T-helper 2 cell treated with Interferon-gamma antibody and Interleukin-4, amounts not matched to agents 5 μg/mL and 100 μg/mL, for 36 hours (primary cell): ENCODE measurements around the gene DPH2.

Experiments
- DNase-seq: peaks from one replicate; pipeline ENCODE4 v3.0.0; 2021; ENCODE audit warnings: low spot score
- H3K27ac Mint-ChIP-seq: one replicate; pipeline ENCODE4 v1.8.0; 2021; ENCODE audit warnings: mild to moderate bottlenecking, mixed read lengths
- H3K27me3 Mint-ChIP-seq: one replicate; pipeline ENCODE4 v1.8.0; 2021; ENCODE audit warnings: low read depth, mixed read lengths
- H3K36me3 Mint-ChIP-seq: one replicate; pipeline ENCODE4 v1.8.0; 2021; ENCODE audit warnings: low read depth, mixed read lengths
- H3K4me1 Mint-ChIP-seq: one replicate; pipeline ENCODE4 v1.8.0; 2021; ENCODE audit warnings: low read depth, mixed read lengths
- H3K4me3 Mint-ChIP-seq: one replicate; pipeline ENCODE4 v1.8.0; 2022; ENCODE audit warnings: mild to moderate bottlenecking, moderate library complexity, mixed read lengths
- H3K9me3 Mint-ChIP-seq: one replicate; pipeline ENCODE4 v1.8.0; 2021; ENCODE audit warnings: mixed read lengths

DPH2 gene

GRCh38 chr1:43952731-43953346, 17.0 kb upstream of the DPH2 start:
- Mint-ChIP-seq H3K27me3 (no peaks in the 10 kb centered on the region), H3K9me3 (no peaks in the 10 kb centered on the region), H3K4me3 (no peak overlapping the region), H3K27ac (no peak overlapping the region), H3K4me1 (peaks cover 19% of the 10 kb centered on the region), H3K36me3 (peaks cover 2% of the 10 kb centered on the region)
- no peak for DNase-seq

DNA sequence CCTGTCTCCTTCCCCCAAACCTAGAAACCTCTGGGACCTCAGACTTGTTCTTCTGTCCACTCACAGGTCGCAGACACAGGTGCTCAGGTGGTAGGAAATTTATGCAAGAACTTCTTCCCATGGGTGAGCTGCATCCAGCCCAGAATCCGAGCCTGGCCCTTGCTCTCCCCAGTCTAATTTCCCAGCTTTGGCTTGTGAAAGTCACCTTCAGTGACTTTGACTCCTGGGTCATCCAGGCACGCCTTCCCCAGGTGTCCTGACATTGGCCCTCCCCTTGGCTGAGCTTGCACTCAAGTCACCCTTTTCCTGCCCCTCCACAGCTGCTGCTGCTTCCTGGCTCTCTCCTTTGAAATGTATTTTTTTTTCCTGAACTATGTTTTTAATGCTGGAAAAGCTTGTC, 16.4 kb upstream of the DPH2 start:
- Mint-ChIP-seq H3K4me1 (peaks cover 13% of the 10 kb centered on the region), H3K4me3 (no peak overlapping the region), H3K9me3 (no peaks in the 10 kb centered on the region), H3K36me3 (peaks cover 2% of the 10 kb centered on the region), H3K27me3 (no peaks in the 10 kb centered on the region), H3K27ac (no peak overlapping the region)
- DNase-seq, result no peak

DNA sequence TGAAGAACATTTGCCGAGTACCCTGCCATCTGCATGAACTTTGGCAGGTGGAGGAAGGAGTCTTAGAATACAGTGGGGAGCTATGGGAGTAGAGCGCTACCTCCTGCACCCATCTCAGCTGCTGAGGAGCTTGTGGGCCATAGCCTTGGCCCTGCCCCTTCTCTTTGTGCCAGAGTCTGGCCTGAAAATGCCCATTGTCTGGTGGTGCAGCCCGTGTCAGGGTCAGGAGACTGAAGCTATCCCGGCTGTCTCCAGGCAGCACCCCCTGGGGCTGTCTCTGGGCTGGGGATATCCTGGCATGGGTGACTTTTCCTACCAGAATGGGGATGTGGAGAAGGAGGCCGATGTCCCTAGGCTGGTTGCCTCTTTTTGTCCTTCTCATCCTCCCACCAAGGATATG, 15.8 kb upstream of the DPH2 start:
- no peak for DNase-seq
- H3K36me3 Mint-ChIP-seq, result peaks cover 2% of the 10 kb centered on the region
- no peaks in the 10 kb centered on the region for H3K27me3 Mint-ChIP-seq
- peaks cover 7% of the 10 kb centered on the region for H3K4me1 Mint-ChIP-seq
- no peaks in the 10 kb centered on the region for H3K9me3 Mint-ChIP-seq
- H3K4me3 Mint-ChIP-seq, result no peak overlapping the region
- H3K27ac Mint-ChIP-seq, result no peak overlapping the region

GRCh38 chr1:43956234-43956633, 13.6 kb upstream of the DPH2 start:
- DNase-seq, result no peak
- no peaks in the 10 kb centered on the region for H3K9me3 Mint-ChIP-seq
- H3K27ac Mint-ChIP-seq, result no peak overlapping the region
- no peak overlapping the region for H3K4me3 Mint-ChIP-seq
- no peaks in the 10 kb centered on the region for H3K27me3 Mint-ChIP-seq
- peaks cover 2% of the 10 kb centered on the region for H3K36me3 Mint-ChIP-seq
- no peaks in the 10 kb centered on the region for H3K4me1 Mint-ChIP-seq

- no peak overlapping the region for H3K4me3 Mint-ChIP-seq
- H3K4me1 Mint-ChIP-seq, result no peaks in the 10 kb centered on the region
- no peak overlapping the region for H3K27ac Mint-ChIP-seq
- no peaks in the 10 kb centered on the region for H3K9me3 Mint-ChIP-seq
- H3K27me3 Mint-ChIP-seq, result no peaks in the 10 kb centered on the region
- peaks cover 2% of the 10 kb centered on the region for H3K36me3 Mint-ChIP-seq
- no peak for DNase-seq
Measured at GRCh38 chr1:43957407-43958040, 12.3 kb upstream of the DPH2 start.

- H3K4me1 Mint-ChIP-seq, result no peaks in the 10 kb centered on the region
- no peaks in the 10 kb centered on the region for H3K9me3 Mint-ChIP-seq
- peaks cover 2% of the 10 kb centered on the region for H3K36me3 Mint-ChIP-seq
- H3K4me3 Mint-ChIP-seq, result no peak overlapping the region
- no peak for DNase-seq
- H3K27me3 Mint-ChIP-seq, result no peaks in the 10 kb centered on the region
- H3K27ac Mint-ChIP-seq, result no peak overlapping the region
Measured at GRCh38 chr1:43958351-43959255, 11.2 kb upstream of the DPH2 start.

- Mint-ChIP-seq H3K4me1 (no peaks in the 10 kb centered on the region), H3K36me3 (peaks cover 2% of the 10 kb centered on the region), H3K9me3 (no peaks in the 10 kb centered on the region), H3K27ac (no peak overlapping the region), H3K4me3 (no peak overlapping the region), H3K27me3 (no peaks in the 10 kb centered on the region)
- DNase-seq, result no peak
Measured at GRCh38 chr1:43960798-43961197, 9.0 kb upstream of the DPH2 start.

- Mint-ChIP-seq H3K9me3 (no peaks in the 10 kb centered on the region), H3K27me3 (no peaks in the 10 kb centered on the region), H3K36me3 (peaks cover 2% of the 10 kb centered on the region), H3K4me3 (no peak overlapping the region), H3K27ac (no peak overlapping the region), H3K4me1 (no peaks in the 10 kb centered on the region)
- DNase-seq, result no peak
Measured at GRCh38 chr1:43961692-43962091, 8.1 kb upstream of the DPH2 start.

- H3K4me1 Mint-ChIP-seq, result no peaks in the 10 kb centered on the region
- H3K36me3 Mint-ChIP-seq, result peaks cover 2% of the 10 kb centered on the region
- no peaks in the 10 kb centered on the region for H3K27me3 Mint-ChIP-seq
- no peak overlapping the region for H3K4me3 Mint-ChIP-seq
- DNase-seq, result no peak
- H3K9me3 Mint-ChIP-seq, result no peaks in the 10 kb centered on the region
- H3K27ac Mint-ChIP-seq, result no peak overlapping the region
Measured at GRCh38 chr1:43962324-43962723, 7.5 kb upstream of the DPH2 start.

DNA sequence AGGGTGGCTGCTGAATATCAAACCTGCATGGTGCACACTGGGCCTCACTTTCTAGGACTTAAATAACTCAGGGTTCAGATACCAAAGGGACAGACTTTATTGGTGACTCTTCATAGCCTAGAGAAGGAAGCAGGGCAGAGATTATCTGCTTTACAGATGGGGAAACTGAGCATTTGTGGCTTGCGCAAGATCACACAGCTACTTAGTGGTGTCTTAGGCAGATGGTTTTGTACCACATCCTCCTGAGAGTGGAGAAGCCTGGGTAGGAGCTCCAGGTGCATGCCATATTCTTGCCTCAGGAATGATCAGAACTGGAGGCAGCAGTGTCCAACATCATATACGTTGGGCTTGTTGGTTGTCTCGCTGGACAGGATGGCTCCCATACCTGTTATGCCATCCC, 6.8 kb upstream of the DPH2 start:
- Mint-ChIP-seq H3K4me3 (no peak overlapping the region), H3K27me3 (no peaks in the 10 kb centered on the region), H3K9me3 (no peaks in the 10 kb centered on the region), H3K27ac (no peak overlapping the region), H3K4me1 (no peaks in the 10 kb centered on the region), H3K36me3 (peaks cover 2% of the 10 kb centered on the region)
- DNase-seq, result no peak

- no peaks in the 10 kb centered on the region for H3K4me1 Mint-ChIP-seq
- no peaks in the 10 kb centered on the region for H3K9me3 Mint-ChIP-seq
- no peak for DNase-seq
- no peak overlapping the region for H3K27ac Mint-ChIP-seq
- H3K4me3 Mint-ChIP-seq, result no peak overlapping the region
- peaks cover 2% of the 10 kb centered on the region for H3K36me3 Mint-ChIP-seq
- no peaks in the 10 kb centered on the region for H3K27me3 Mint-ChIP-seq
Measured at GRCh38 chr1:43963890-43964289, 5.9 kb upstream of the DPH2 start.

- H3K4me3 Mint-ChIP-seq, result no peak overlapping the region
- peaks cover 6% of the 10 kb centered on the region for H3K36me3 Mint-ChIP-seq
- H3K27ac Mint-ChIP-seq, result no peak overlapping the region
- H3K27me3 Mint-ChIP-seq, result no peaks in the 10 kb centered on the region
- peaks cover 9% of the 10 kb centered on the region for H3K4me1 Mint-ChIP-seq
- no peak for DNase-seq
- no peaks in the 10 kb centered on the region for H3K9me3 Mint-ChIP-seq
Measured at GRCh38 chr1:43965316-43965715, 4.5 kb upstream of the DPH2 start.

DNA sequence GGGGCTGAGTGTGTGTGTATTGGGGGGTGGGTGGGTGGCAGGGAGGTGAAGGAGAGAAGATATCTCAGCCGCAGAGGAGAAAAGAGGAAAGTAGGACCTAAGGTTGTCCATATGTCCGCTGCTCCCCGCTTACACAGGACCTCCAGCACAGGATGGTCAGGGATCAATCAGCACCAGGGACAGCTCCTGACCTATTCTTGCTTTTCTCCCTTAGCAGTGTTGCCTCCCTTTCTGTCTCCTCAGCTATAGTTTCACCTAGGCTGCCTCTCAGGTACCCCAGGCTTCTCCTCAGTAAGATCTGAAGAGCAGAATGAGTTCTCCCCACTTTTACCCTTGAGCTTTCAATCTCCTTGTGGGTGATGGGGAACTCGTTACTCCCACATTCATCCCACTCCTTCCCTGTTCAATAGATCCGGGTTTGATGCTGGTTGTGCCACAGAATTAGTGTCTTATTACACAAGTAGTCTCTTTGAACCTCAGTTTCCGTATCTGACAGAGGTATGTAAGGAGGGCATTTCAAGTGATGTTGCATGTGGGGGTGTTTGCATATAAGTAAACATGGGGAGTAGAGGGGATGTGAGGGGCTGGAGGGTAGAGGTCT, 1.4 kb upstream of the DPH2 start:
- peaks cover 15% of the 10 kb centered on the region for H3K4me1 Mint-ChIP-seq
- peaks cover 18% of the 10 kb centered on the region for H3K36me3 Mint-ChIP-seq
- H3K27me3 Mint-ChIP-seq, result no peaks in the 10 kb centered on the region
- H3K9me3 Mint-ChIP-seq, result no peaks in the 10 kb centered on the region
- no peak overlapping the region for H3K4me3 Mint-ChIP-seq
- DNase-seq, result no peak
- no peak overlapping the region for H3K27ac Mint-ChIP-seq

DNA sequence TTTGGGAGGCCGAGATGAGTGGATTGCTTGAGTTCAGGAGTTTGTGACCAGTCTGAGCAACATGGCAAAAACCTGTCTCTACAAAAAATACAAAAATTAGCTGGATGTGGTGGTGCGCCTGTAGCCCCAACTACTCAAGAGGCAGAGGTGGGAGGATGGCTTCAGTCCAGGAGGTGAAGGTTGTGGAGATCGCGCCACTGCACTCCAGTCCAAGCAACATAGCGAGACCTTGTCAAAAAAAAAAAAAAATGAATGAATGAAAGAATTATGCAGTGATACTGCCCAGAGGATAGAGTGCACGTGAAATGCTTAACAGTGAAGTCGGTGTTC, 429 bp upstream of the DPH2 start:
- H3K27me3 Mint-ChIP-seq, result no peaks in the 10 kb centered on the region
- H3K4me1 Mint-ChIP-seq, result peaks cover 24% of the 10 kb centered on the region
- DNase-seq, result no peak
- peak overlapping the region; percentile 86 for H3K27ac Mint-ChIP-seq
- peaks cover 20% of the 10 kb centered on the region for H3K36me3 Mint-ChIP-seq
- peak overlapping the region; percentile 98 for H3K4me3 Mint-ChIP-seq
- H3K9me3 Mint-ChIP-seq, result no peaks in the 10 kb centered on the region
